Measurements from ENCODE around the gene CASK.

The CASK gene

GRCh38 chrX:41808047-41808446 lies 115.3 kb downstream of the CASK start:
- H3K4me3 ChIP-seq (ENCODE audit: low read length): no peak overlapping the region
- no peak for DNase-seq (ENCODE audit: low read depth)
- TF ChIP-seq CTCF (conservative IDR thresholded peaks at IDR 0.05; ENCODE audit: low read depth, low read length): no peak

GRCh38 chrX:41802958-41803357 lies 120.4 kb downstream of the CASK start:
- TF ChIP-seq CTCF (conservative IDR thresholded peaks at IDR 0.05; ENCODE audit: low read depth, low read length): no peak
- no peak overlapping the region for H3K4me3 ChIP-seq (ENCODE audit: low read length)

GRCh38 chrX:41799661-41800060 lies 123.7 kb downstream of the CASK start:
- no peak for DNase-seq (ENCODE audit: low read depth)
- no peak for TF ChIP-seq CTCF (conservative IDR thresholded peaks at IDR 0.05; ENCODE audit: low read depth, low read length)
- no peak overlapping the region for H3K4me3 ChIP-seq (ENCODE audit: low read length)

More at GRCh38 chrX:41802958-41803357, 120.4 kb downstream of the CASK start:
- DNase-seq (ENCODE audit: low read depth): no peak

GRCh38 chrX:41796577-41796976 lies 126.8 kb downstream of the CASK start:
- H3K4me3 ChIP-seq (ENCODE audit: low read length): no peak overlapping the region
- TF ChIP-seq CTCF (conservative IDR thresholded peaks at IDR 0.05; ENCODE audit: low read depth, low read length): no peak
- no peak for DNase-seq (ENCODE audit: low read depth)

GRCh38 chrX:41796046-41796445 lies 127.3 kb downstream of the CASK start:
- no peak overlapping the region for H3K4me3 ChIP-seq (ENCODE audit: low read length)

GRCh38 chrX:41789374-41789773 lies 134.0 kb downstream of the CASK start:
- H3K4me3 ChIP-seq (ENCODE audit: low read length): no peak overlapping the region
- TF ChIP-seq CTCF (conservative IDR thresholded peaks at IDR 0.05; ENCODE audit: low read depth, low read length): no peak
- DNase-seq (ENCODE audit: low read depth): no peak

More at GRCh38 chrX:41796046-41796445, 127.3 kb downstream of the CASK start:
- no peak for DNase-seq (ENCODE audit: low read depth)
- TF ChIP-seq CTCF (conservative IDR thresholded peaks at IDR 0.05; ENCODE audit: low read depth, low read length): no peak

GRCh38 chrX:41785685-41786084 lies 137.7 kb downstream of the CASK start:
- no peak overlapping the region for H3K4me3 ChIP-seq (ENCODE audit: low read length)
- no peak for DNase-seq (ENCODE audit: low read depth)
- no peak for TF ChIP-seq CTCF (conservative IDR thresholded peaks at IDR 0.05; ENCODE audit: low read depth, low read length)

Measured in retinal pigment epithelial cell (primary cell).